ENCODE results near the gene GPAT2.
"Not testable (repeated sequence)": the region's sequence is repeated elsewhere in the genome, so short reads cannot be mapped to it uniquely, and the experiment has no call there.

GPAT2 gene

GRCh38 chr2:96067902-96068581, 33.3 kb upstream of the GPAT2 start:
- H3K4me1 Mint-ChIP-seq, H3K4me3 Mint-ChIP-seq, H3K27ac Mint-ChIP-seq, H3K9me3 Mint-ChIP-seq, H3K27me3 Mint-ChIP-seq, ATAC-seq, H3K36me3 Mint-ChIP-seq: not testable (repeated sequence)

GRCh38 chr2:96067098-96067660, 32.5 kb upstream of the GPAT2 start:
- H3K36me3 Mint-ChIP-seq, H3K27ac Mint-ChIP-seq, H3K4me1 Mint-ChIP-seq, H3K27me3 Mint-ChIP-seq, ATAC-seq, H3K4me3 Mint-ChIP-seq, H3K9me3 Mint-ChIP-seq: not testable (repeated sequence)

- ATAC-seq, H3K27me3 Mint-ChIP-seq, H3K4me3 Mint-ChIP-seq, H3K27ac Mint-ChIP-seq, H3K9me3 Mint-ChIP-seq, H3K4me1 Mint-ChIP-seq, H3K36me3 Mint-ChIP-seq: not testable (repeated sequence)
Measured at GRCh38 chr2:96066511-96066910, 31.8 kb upstream of the GPAT2 start.

- peak; percentile 1 for ATAC-seq
- not testable (repeated sequence) for H3K27ac Mint-ChIP-seq, H3K4me3 Mint-ChIP-seq, H3K36me3 Mint-ChIP-seq, H3K4me1 Mint-ChIP-seq, H3K27me3 Mint-ChIP-seq, H3K9me3 Mint-ChIP-seq
Measured at GRCh38 chr2:96065954-96066353, 31.2 kb upstream of the GPAT2 start.

- no peaks in the 10 kb centered on the region for H3K9me3 Mint-ChIP-seq
- H3K4me1 Mint-ChIP-seq, result no peaks in the 10 kb centered on the region
Measured at GRCh38 chr2:96065381-96065930, 30.7 kb upstream of the GPAT2 start.

GRCh38 chr2:96064760-96065159, 30.0 kb upstream of the GPAT2 start:
- H3K36me3 Mint-ChIP-seq, H3K9me3 Mint-ChIP-seq, H3K4me3 Mint-ChIP-seq, H3K4me1 Mint-ChIP-seq, H3K27ac Mint-ChIP-seq, ATAC-seq, H3K27me3 Mint-ChIP-seq: not testable (repeated sequence)

More at GRCh38 chr2:96065381-96065930, 30.7 kb upstream of the GPAT2 start:
- Mint-ChIP-seq H3K27me3 (no peaks in the 10 kb centered on the region), H3K27ac (no peak overlapping the region), H3K4me3 (no peak overlapping the region), H3K36me3 (no peaks in the 10 kb centered on the region)
- no peak for ATAC-seq

- H3K9me3 Mint-ChIP-seq, H3K4me3 Mint-ChIP-seq, H3K36me3 Mint-ChIP-seq, ATAC-seq, H3K27me3 Mint-ChIP-seq, H3K4me1 Mint-ChIP-seq, H3K27ac Mint-ChIP-seq: not testable (repeated sequence)
Measured at GRCh38 chr2:96064047-96064675, 29.4 kb upstream of the GPAT2 start.

GRCh38 chr2:96063116-96063899, 28.6 kb upstream of the GPAT2 start:
- H3K36me3 Mint-ChIP-seq, H3K4me3 Mint-ChIP-seq, H3K4me1 Mint-ChIP-seq, H3K27me3 Mint-ChIP-seq, H3K9me3 Mint-ChIP-seq, H3K27ac Mint-ChIP-seq: not testable (repeated sequence)
- peak; percentile 70 for ATAC-seq

- not testable (repeated sequence) for H3K4me1 Mint-ChIP-seq, ATAC-seq, H3K27me3 Mint-ChIP-seq, H3K36me3 Mint-ChIP-seq, H3K4me3 Mint-ChIP-seq, H3K9me3 Mint-ChIP-seq, H3K27ac Mint-ChIP-seq
Measured at GRCh38 chr2:96062483-96062882, 27.8 kb upstream of the GPAT2 start.

GRCh38 chr2:96061901-96062300, 27.2 kb upstream of the GPAT2 start:
- H3K36me3 Mint-ChIP-seq, H3K27ac Mint-ChIP-seq, H3K9me3 Mint-ChIP-seq, H3K4me3 Mint-ChIP-seq, H3K4me1 Mint-ChIP-seq, ATAC-seq, H3K27me3 Mint-ChIP-seq: not testable (repeated sequence)

GRCh38 chr2:96061197-96061817, 26.6 kb upstream of the GPAT2 start:
- H3K36me3 Mint-ChIP-seq, H3K4me3 Mint-ChIP-seq, H3K27me3 Mint-ChIP-seq, H3K9me3 Mint-ChIP-seq, ATAC-seq, H3K27ac Mint-ChIP-seq, H3K4me1 Mint-ChIP-seq: not testable (repeated sequence)

- H3K9me3 Mint-ChIP-seq, H3K27ac Mint-ChIP-seq, H3K4me1 Mint-ChIP-seq, H3K36me3 Mint-ChIP-seq, ATAC-seq, H3K27me3 Mint-ChIP-seq, H3K4me3 Mint-ChIP-seq: not testable (repeated sequence)
Measured at GRCh38 chr2:96060325-96060724, 25.6 kb upstream of the GPAT2 start.

- not testable (repeated sequence) for H3K27ac Mint-ChIP-seq, H3K4me1 Mint-ChIP-seq, H3K9me3 Mint-ChIP-seq, ATAC-seq, H3K4me3 Mint-ChIP-seq, H3K36me3 Mint-ChIP-seq, H3K27me3 Mint-ChIP-seq
Measured at GRCh38 chr2:96059443-96059842, 24.7 kb upstream of the GPAT2 start.

GRCh38 chr2:96055830-96056229, 21.1 kb upstream of the GPAT2 start:
- not testable (repeated sequence) for H3K27me3 Mint-ChIP-seq, H3K4me1 Mint-ChIP-seq, ATAC-seq

GRCh38 chr2:96054537-96054936, 19.8 kb upstream of the GPAT2 start:
- not testable (repeated sequence) for H3K27ac Mint-ChIP-seq

More at GRCh38 chr2:96055830-96056229, 21.1 kb upstream of the GPAT2 start:
- not testable (repeated sequence) for H3K36me3 Mint-ChIP-seq, H3K9me3 Mint-ChIP-seq, H3K27ac Mint-ChIP-seq, H3K4me3 Mint-ChIP-seq

More at GRCh38 chr2:96054537-96054936, 19.8 kb upstream of the GPAT2 start:
- H3K36me3 Mint-ChIP-seq, H3K4me3 Mint-ChIP-seq, H3K27me3 Mint-ChIP-seq, H3K4me1 Mint-ChIP-seq, H3K9me3 Mint-ChIP-seq, ATAC-seq: not testable (repeated sequence)
